HG03575 (cell line): ENCODE data around the gene ASPG.

Source experiments
- ATAC-seq: cut with Tn5 transposase; IDR thresholded peaks from one replicate; pipeline ENCODE4 v1.9.1; 2021; ENCODE audit not compliant: unreplicated experiment, insufficient number of reproducible peaks, low FRiP score; ENCODE audit errors: extremely low read depth

ASPG gene

DNA sequence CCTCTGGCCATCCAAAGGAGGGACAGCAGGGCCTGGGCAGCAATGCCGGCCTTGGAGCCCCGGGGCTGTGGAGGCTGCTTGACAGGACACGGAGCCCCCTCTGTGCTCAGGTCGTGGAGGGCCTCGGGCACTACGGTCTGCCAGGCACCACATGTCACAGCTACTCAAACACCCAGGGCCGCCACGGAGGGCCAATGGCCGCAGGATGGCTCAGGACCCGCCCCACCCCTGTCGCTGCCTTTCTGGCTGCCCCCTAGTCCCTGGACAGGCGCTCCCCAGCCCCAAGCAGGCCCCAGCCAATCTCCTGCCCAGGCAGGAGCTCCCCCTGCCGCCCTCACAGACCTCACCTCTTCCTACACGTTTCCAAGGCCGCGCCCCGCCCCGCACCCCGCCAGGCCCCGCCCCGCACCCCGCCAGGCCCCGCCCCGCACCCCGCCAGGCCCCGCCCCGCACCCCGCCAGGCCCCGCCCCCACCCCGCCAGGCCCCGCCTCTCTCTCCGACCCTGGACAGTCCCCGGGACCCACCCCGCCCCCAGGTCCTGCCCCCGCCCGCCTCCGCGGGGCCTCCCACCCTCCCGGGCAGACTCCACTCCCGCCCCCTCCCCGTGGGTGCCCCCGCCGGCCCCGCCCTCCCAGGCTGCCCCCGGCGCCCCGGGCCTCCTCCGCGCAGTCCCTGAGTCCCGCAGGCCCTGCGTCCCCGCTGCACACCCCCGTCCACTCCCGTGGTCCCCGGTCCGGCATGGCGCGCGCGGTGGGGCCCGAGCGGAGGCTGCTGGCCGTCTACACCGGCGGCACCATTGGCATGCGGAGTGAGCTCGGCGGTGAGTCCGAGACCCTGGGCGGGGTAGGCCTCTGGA is at the start of gene ASPG:
Gene ASPG (plus strand): TSS at position 669 of the 857 bp plus-strand sequence. CDS start 71 bp downstream, at position 740.
- ATAC-seq = no peak

DNA sequence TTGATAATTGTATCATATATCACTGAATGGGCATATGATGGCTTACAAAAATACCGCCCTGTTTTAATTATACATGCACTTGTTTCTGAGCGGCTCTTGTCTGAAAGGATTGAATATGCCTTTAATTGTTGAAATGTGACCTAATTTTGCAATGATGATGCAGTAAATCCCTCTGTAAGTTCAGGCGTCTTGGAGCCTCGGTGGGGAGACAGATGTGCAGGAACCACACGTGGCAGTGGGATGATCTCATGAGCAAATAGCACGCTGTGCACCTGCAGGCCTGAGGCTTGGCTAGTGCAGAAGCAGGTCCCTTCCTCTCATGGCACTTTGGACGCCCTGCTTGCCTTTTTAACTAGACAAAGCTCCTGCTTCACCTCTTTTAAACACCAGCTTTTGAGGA is 49.3 kb upstream of the ASPG start:
- ATAC-seq = no peak

DNA sequence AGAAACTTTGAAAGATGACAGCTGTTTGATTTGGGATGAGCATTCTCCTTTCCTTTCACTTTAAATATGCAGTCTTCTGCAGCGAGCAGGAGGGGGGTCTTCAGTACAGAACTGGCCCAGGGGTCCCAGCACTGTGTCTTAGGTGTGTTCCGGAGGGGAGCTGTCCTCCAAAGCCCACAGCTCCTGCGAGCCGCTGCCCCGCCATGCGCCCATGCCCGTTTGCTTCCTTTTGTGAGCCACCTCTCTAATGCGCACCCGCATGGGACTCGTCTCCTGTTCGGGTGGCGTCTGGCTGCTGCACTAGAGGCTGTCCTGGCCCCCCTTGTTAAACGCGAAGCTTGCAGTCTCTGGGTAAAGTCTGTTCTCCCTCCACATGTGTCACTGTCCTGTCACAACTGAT is 48.4 kb upstream of the ASPG start:
- ATAC-seq = no peak

DNA sequence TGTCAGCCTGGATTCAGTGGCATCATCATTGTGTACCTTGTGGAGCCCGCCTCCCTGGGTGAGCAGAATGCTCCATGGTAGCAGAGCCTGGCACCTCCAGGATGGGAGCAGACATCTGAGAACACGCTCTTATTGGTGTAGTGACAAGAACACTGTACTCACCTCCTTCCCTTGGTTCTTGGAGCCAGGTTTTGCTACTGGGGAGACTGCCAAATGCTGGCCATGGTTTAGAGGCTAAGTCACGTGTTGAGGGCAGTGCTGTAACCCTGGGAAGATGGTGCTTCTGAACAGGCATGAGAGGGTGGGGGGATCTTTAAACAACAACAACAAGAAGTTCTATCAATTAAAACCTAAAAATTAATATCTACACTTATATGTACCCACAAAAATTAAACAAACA is 47.6 kb upstream of the ASPG start:
- ATAC-seq = no peak

DNA sequence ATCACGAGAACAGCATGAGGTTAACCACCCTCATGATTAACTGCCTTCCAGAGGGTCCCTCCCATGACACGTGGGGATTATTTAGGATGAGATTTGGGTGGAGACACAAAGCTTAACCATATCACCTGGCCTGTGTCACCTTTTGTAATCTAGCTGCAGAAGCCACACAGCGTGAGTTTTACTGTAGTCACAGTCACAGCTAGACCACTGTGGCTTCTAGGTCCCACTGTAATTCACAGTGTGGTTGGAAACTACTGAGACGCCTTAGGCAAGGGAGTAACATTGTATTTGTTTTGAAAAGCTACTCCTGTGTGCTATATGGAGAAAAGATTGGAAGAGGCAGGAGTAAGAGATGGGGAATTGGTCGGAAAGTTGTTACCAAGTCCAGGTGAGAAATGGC is 46.3 kb upstream of the ASPG start:
- no peak for ATAC-seq

DNA sequence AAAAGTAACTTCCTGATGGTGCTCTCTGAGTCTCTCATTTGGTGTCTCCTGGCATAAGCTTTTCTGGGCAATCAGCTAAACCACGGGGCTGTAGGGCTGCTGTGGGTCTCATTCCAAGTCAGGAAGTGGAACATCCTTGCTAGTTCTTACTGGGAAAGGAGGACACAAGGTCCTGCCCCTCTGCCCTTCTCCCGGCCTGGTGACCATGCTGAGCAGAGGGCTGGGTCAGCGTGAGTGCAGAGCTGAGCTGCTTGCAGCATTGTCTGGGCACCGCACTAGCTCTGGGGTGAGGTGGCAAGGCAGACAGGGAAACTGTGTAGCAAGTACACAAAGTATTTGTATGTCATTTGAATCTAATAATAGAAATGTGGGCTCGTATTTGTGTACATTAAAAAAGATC is 45.0 kb upstream of the ASPG start:
- ATAC-seq = no peak

DNA sequence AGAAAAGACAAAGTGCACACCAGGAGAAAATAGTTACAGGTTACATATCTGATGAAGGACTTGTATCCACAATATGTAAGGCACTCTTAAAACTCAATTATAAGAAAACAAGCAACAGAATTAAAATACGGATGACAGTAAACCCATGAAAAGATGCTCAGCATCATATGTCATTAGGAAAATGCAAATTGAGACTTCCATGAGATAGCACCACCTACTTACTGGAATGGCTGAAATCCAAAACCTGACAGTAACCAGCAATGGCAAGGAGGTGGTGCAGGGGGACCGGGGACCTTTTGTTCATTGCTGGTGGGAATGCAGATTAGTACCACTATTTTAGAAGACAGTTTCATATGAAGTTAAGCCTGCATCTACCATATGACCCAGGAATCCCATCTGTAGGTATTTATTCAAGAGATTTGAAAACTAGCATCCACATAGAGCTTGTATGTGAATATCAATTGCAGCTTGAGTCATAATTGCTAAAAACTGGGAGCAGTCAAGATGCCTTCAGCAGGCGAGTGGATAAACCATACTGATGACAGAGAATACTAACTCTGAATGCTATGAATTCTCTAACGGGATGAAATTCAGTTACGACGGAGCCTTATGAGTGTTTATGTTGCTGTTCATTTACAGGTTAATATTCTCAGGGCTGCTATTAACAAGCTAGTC is 43.9 kb upstream of the ASPG start:
- ATAC-seq = no peak

DNA sequence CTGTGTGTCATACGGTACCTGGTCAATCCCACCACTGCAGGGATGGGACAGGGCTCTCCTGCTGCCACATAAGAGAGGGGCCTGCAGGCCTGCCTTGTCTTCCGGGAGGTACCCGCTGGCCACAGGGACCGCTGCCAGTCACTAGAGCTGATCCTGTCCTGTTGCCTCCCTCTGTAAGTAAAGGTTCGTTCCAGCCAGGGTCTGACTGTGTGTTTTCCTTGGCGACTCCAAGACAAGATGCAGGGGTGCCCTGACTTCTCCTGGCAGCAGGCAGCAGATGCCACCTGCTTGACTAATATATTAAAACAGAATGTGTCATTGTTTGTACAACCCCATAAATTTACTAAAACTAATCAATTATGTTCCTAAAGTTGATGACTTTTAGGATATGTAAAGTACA is 41.5 kb upstream of the ASPG start:
- ATAC-seq = no peak

DNA sequence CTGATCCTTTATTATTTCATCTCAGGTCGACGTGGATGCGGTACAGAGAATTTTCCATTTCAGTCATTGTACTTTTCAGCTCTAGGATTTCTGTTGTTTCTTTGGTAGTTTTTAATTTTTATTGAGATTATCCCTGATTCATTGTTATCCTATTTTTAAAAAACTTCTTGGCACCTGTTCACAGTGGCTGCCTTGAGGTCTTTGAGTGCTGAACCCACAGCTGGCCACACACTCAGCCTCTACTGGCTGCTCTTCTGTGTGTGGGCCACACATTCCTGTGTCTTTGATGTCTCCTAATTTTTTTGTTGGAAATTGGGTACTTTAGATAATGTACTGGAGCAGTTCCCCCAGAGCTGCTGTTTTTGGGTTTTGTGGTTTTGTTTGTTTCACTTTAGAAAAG is 37.7 kb upstream of the ASPG start:
- no peak for ATAC-seq

DNA sequence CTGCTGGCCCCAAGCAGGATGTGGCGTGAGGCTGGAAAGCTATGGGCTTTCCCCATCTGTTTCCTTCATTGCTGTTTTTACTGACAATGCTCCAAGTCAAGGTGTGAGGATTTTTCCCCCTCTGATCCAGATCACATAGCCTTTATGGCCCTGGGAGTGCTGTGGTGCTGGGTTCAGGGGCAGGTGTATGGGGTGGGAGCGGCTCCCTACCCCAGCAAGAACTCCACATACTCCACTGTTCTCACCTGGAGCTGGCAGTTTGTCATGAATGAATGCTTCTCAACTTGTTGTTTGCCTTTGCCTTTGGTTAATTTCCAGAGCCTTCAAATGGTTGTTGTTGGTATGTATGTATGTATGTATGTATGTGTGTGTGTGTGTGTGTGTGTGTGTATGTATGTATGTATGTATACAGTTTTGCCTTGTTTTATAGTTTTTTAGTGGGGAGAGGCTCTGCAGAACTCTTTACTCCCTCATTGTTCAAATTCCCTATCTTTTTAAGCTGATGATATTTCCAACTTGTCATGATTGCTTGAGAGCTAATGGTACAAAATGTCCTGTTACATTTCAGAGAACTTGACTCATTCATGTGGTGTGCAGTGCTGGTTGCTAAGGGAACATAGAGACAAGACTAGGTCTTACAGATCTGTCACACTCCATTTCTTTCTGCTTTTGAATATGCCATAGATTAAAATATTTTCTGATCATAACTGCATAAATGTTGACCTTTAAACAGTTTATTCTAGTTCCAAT is 36.6 kb upstream of the ASPG start:
- ATAC-seq = no peak

DNA sequence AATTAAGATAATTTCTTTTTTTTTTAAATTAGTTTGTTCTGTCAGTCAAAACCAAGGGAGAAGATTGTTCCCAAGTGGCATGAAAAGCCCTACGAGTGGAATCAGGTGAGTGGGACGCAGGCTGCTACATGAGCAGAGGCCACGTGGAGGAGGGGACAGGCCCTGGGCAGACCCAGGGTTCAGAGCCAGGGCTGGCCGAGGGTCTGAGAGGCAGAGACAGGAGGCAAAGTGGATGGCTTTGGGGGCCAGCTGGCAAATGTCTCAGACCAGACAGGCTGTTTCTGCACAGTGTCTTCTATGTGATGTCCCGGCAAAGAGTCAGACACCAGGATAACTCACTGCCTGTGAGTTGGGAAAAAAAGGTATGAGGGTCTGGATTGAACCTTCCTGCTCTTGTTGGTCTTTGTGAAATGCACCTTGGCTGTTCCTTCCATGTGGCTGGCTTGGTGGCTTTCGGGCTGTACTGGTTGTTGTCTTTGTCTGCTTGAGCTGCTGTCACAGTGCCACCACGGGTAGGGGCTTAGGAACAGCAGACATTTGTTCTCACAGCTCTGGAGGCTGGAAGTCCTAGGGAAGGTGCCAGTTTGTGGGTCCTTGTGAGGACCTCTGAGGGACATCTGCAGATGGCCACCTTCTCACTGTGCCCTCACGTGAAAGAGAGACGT is 35.8 kb upstream of the ASPG start:
- no peak for ATAC-seq

DNA sequence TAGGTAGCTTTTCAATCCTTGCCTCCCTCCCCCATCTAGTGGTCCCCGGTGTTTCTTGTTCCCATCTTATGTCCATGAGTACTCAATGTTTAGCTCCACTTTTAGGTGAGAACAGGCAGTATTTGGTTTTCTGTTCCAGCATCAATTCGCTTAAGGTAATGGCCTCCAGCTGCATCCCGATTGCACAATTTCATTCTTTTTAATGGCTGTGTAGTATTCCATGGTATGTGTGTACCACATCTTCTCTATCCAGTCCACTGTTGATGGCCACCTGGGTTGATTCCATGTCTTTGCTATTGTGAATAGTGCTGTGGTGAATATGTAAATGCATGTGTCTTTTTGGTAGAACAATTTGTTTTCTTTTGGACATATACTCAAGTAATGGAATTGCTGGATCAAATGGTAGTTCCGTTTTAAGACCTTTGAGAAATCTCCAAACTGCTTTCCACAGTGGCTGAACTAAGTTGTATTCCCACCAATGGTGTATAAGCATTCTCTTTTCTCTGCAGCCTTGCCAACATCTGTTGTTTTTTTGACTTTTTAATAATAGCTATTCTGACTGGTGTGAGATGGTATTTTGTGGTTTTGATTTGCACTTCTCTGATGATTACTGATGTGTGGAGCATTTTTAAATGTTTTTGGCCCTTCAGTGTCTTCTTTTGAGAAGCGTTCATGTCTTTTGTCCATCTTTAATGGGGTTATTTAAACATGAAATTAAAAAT is 34.2 kb upstream of the ASPG start:
- ATAC-seq = no peak

DNA sequence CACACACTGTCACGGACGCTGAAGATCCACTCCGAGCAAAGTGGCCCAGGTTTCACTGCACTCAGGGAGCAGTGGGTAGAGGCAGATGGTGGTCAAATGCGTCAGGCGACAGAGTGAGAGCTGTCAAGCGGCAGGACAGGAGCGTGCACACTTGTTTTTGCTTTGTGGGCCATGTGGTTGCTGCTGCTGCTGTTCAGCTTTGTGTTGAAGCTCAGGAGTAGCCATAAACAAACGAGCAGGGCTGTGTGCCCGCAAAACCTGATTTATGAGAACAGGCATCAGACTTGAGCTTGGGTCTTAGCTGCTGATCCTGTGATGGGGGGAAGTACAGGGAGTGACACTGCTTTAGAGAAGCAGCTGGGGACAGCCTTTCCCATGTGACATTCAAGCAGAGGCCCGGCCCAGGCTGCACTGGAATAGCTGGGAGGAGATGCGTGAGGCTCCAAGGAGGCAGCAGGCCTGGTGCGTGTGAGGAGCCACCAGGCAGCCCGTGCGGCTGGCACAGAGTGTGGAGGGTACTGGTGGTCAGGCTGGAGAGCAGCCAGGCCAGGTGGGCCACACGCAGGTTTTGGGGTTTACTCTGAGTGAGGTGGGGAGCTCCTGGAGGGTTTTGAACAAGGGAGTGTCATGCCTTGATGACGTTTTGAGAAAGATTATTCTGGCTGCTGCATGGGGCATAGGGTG is 31.1 kb upstream of the ASPG start:
- ATAC-seq = no peak

DNA sequence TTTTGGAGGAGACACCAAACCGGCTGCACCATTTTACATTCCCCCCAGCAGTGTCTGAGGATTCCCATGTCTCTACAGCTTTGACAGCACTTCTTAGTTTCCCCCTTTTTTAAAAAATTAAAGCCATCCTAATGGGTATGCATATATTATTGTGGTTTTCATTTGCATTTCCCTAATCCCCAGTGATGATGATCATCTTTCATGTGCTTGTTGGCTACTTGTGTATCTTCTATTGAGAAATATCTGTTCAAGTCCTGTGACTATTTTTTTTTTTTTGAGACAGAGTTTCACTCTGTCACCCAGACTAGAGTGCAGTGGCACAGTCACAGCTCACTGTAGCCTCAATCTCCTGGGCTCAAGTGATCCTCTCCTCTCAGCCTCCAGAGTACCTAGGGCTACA is 23.2 kb upstream of the ASPG start:
- no peak for ATAC-seq

DNA sequence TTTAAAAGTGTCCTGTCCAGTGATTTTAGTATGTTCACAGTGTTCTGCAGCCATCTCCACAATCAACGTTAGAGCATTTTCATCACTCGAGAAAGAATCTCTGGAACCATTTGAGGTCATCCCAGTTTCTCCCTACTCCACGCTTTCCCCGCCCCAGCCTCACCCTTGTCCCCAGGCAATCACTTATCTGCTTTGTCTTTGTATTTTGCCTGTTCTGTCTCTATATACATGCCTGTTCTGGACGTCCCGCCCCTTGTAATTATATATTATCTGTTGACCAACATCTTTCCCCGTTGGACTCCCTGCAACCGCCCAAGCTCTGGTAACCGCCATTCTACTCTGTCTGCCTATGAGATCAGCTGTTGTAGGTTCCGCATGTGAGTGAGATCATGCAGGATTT is 21.5 kb upstream of the ASPG start:
- ATAC-seq = no peak

DNA sequence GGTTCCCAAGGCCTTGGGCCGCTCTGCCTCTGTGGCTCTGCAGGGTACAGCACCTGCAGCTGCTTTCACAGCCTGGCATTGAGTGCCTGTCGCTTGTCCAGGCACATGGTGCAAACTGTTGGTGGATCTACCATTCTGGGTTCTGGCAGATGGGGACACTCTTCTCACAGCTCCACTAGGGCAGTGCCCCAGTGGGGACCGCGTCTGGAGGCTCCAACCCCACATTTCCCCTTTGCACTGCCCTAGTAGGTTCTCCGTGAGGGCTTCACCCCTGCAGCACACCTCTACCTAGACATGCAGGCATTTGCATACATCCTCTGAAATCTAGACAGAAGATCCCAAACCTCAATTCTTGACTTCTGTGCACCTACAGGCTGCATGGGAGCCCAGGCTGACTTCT is 19.2 kb upstream of the ASPG start:
- no peak for ATAC-seq

DNA sequence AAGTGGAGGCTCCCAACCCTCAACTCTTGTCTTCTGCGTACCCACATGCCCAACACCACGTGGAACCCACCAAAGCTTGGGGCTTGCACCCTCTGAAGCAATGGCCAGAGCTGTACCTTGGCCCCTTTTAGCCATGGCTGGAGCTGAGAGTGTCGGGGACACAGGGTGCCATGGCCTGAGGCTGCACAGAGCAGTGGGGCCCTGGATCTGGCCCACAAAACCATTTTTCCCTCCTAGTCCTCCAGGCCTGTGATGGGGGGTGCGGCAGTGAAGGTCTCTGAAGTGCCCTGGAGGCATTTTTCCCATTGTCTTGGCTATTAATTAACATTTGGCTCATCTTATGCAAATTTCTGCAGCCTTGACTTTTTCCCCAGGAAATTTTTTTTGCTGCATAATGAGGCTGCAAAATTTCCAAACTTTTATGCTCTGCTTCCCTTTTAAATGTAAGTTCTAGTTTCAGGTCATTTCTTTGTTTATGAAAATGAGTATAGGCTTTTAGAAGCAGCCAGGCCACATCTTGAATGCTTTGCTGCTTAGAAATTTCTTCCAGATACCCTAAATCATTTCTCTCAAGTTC is 18.7 kb upstream of the ASPG start:
- ATAC-seq = no peak

DNA sequence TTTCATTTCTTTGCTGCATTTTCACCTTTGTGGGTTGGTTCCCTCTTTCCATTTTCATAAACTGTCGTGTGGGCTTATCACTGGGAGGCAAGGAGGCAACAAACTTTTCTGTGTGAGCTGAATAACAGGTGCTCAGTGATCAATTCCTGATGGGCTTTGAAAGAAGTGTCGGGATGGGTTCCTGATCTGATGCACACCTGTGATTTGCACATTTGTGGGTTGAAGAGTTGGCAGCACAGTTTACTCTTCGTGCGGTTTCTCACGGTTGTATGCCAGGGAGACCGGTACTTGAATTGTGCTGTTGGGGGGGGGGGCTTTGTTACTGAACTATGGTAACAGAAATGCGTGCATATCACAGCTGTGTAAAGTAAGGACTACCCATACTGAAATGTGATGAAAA is 16.0 kb upstream of the ASPG start:
- ATAC-seq = no peak
